ENCODE results near the gene FAM234B. TPM values are rescaled to one million over a fixed set of nuclear protein-coding genes. Genes with fewer than 3 reads are reported as not detected.
A peak's percentile ranks its signal among the peaks of the same experiment; 100 is the strongest.

The FAM234B gene
- total RNA-seq, 1 experiment from 2014 or later: 5.6 TPM

- Histone ChIP-seq H2AFZ (ENCODE audit: low read length) (peak overlapping the region; percentile 94; the same call in 1 of the 2 replicates), H3K9ac (ENCODE audit: low read length) (peak overlapping the region; percentile 71), H3K9me2 (replicated peaks; ENCODE audit: insufficient read depth, low read length) (no peaks in the 10 kb centered on the region), H3K4me3 (ENCODE audit: low read length) (peak overlapping the region; percentile 75), H3K36me3 (ENCODE audit: insufficient read depth, low read length) (no peaks in the 10 kb centered on the region), H3K27ac (ENCODE audit: low read length) (no peak overlapping the region), H3K4me2 (ENCODE audit: low read depth, low read length, poor library complexity, severe bottlenecking) (peak overlapping the region; percentile 87), H4K20me1 (ENCODE audit: insufficient read depth, low read depth, low read length) (no peaks in the 10 kb centered on the region), H3K9me3 (ENCODE audit: low read length) (no peaks in the 10 kb centered on the region), H3K27me3 (ENCODE audit: low read length) (no peaks in the 10 kb centered on the region), H3K79me2 (ENCODE audit: low read length) (no peaks in the 10 kb centered on the region), H3K4me1 (ENCODE audit: low read length) (peaks cover 45% of the 10 kb centered on the region)
- peak; percentile 42 for DNase-seq
Measured at GRCh38 chr12:13101821-13102375, 57.7 kb downstream of the FAM234B start.

GRCh38 chr12:13102461-13103195, 58.4 kb downstream of the FAM234B start:
- Histone ChIP-seq H4K20me1 (ENCODE audit: insufficient read depth, low read depth, low read length) (no peaks in the 10 kb centered on the region), H3K79me2 (ENCODE audit: low read length) (no peaks in the 10 kb centered on the region), H3K9me2 (replicated peaks; ENCODE audit: insufficient read depth, low read length) (no peaks in the 10 kb centered on the region), H3K9me3 (ENCODE audit: low read length) (no peaks in the 10 kb centered on the region), H3K9ac (ENCODE audit: low read length) (no peak overlapping the region), H3K27me3 (ENCODE audit: low read length) (no peaks in the 10 kb centered on the region), H3K4me3 (ENCODE audit: low read length) (no peak overlapping the region), H3K4me2 (ENCODE audit: low read depth, low read length, poor library complexity, severe bottlenecking) (no peak overlapping the region), H3K36me3 (ENCODE audit: insufficient read depth, low read length) (no peaks in the 10 kb centered on the region), H3K4me1 (ENCODE audit: low read length) (peaks cover 38% of the 10 kb centered on the region), H3K27ac (ENCODE audit: low read length) (no peak overlapping the region), H2AFZ (ENCODE audit: low read length) (no peak overlapping the region)
- DNase-seq: no peak

GRCh38 chr12:13103391-13104033, 59.3 kb downstream of the FAM234B start, which contains the start of gene GSG1:
GSG1 (minus strand) TSS chr12:13103667; CDS start chr12:13103512, 155 bp downstream.
- H3K27ac ChIP-seq (ENCODE audit: low read length): no peak within 1 kb of the TSS
- peaks cover 29% of the 10 kb centered on the region for H3K4me1 ChIP-seq (ENCODE audit: low read length)
- no peaks in the 10 kb centered on the region for H3K27me3 ChIP-seq (ENCODE audit: low read length)
- no peaks in the 10 kb centered on the region for H3K79me2 ChIP-seq (ENCODE audit: low read length)
- H3K4me2 ChIP-seq (ENCODE audit: low read depth, low read length, poor library complexity, severe bottlenecking): no peak within 1 kb of the TSS
- no peaks in the 10 kb centered on the region for H3K9me3 ChIP-seq (ENCODE audit: low read length)
- no peaks in the 10 kb centered on the region for H3K9me2 ChIP-seq (replicated peaks; ENCODE audit: insufficient read depth, low read length)
- H2AFZ ChIP-seq (ENCODE audit: low read length): no peak within 1 kb of the TSS
- no peaks in the 10 kb centered on the region for H4K20me1 ChIP-seq (ENCODE audit: insufficient read depth, low read depth, low read length)
- H3K9ac ChIP-seq (ENCODE audit: low read length): no peak within 1 kb of the TSS
- DNase-seq: no peak
- H3K36me3 ChIP-seq (ENCODE audit: insufficient read depth, low read length): no peaks in the 10 kb centered on the region
- H3K4me3 ChIP-seq (ENCODE audit: low read length): no peak within 1 kb of the TSS

- no peak for DNase-seq
- H3K4me1 ChIP-seq (ENCODE audit: low read length): peaks cover 20% of the 10 kb centered on the region
- H3K9me2 ChIP-seq (replicated peaks; ENCODE audit: insufficient read depth, low read length): no peaks in the 10 kb centered on the region
- H2AFZ ChIP-seq (ENCODE audit: low read length): no peak overlapping the region
- H4K20me1 ChIP-seq (ENCODE audit: insufficient read depth, low read depth, low read length): no peaks in the 10 kb centered on the region
- H3K36me3 ChIP-seq (ENCODE audit: insufficient read depth, low read length): no peaks in the 10 kb centered on the region
- H3K9me3 ChIP-seq (ENCODE audit: low read length): no peaks in the 10 kb centered on the region
- no peak overlapping the region for H3K4me3 ChIP-seq (ENCODE audit: low read length)
- H3K4me2 ChIP-seq (ENCODE audit: low read depth, low read length, poor library complexity, severe bottlenecking): no peak overlapping the region
- H3K27me3 ChIP-seq (ENCODE audit: low read length): no peaks in the 10 kb centered on the region
- H3K27ac ChIP-seq (ENCODE audit: low read length): no peak overlapping the region
- no peaks in the 10 kb centered on the region for H3K79me2 ChIP-seq (ENCODE audit: low read length)
- H3K9ac ChIP-seq (ENCODE audit: low read length): no peak overlapping the region
Measured at GRCh38 chr12:13104409-13104808, 60.2 kb downstream of the FAM234B start.

GRCh38 chr12:13105781-13106180, 61.6 kb downstream of the FAM234B start:
- H3K4me3 ChIP-seq (ENCODE audit: low read length): no peak overlapping the region
- no peaks in the 10 kb centered on the region for H3K9me2 ChIP-seq (replicated peaks; ENCODE audit: insufficient read depth, low read length)
- H3K27ac ChIP-seq (ENCODE audit: low read length): no peak overlapping the region
- no peak for DNase-seq
- H2AFZ ChIP-seq (ENCODE audit: low read length): no peak overlapping the region
- no peaks in the 10 kb centered on the region for H4K20me1 ChIP-seq (ENCODE audit: insufficient read depth, low read depth, low read length)
- H3K79me2 ChIP-seq (ENCODE audit: low read length): no peaks in the 10 kb centered on the region
- H3K4me1 ChIP-seq (ENCODE audit: low read length): peaks cover 9% of the 10 kb centered on the region
- no peaks in the 10 kb centered on the region for H3K27me3 ChIP-seq (ENCODE audit: low read length)
- H3K9me3 ChIP-seq (ENCODE audit: low read length): no peaks in the 10 kb centered on the region
- no peaks in the 10 kb centered on the region for H3K36me3 ChIP-seq (ENCODE audit: insufficient read depth, low read length)
- H3K9ac ChIP-seq (ENCODE audit: low read length): no peak overlapping the region
- H3K4me2 ChIP-seq (ENCODE audit: low read depth, low read length, poor library complexity, severe bottlenecking): no peak overlapping the region

GRCh38 chr12:13106666-13107065, 62.5 kb downstream of the FAM234B start:
- no peak overlapping the region for H3K4me2 ChIP-seq (ENCODE audit: low read depth, low read length, poor library complexity, severe bottlenecking)
- H3K36me3 ChIP-seq (ENCODE audit: insufficient read depth, low read length): no peaks in the 10 kb centered on the region
- H3K9me2 ChIP-seq (replicated peaks; ENCODE audit: insufficient read depth, low read length): no peaks in the 10 kb centered on the region
- no peak for DNase-seq
- H4K20me1 ChIP-seq (ENCODE audit: insufficient read depth, low read depth, low read length): no peaks in the 10 kb centered on the region
- no peaks in the 10 kb centered on the region for H3K9me3 ChIP-seq (ENCODE audit: low read length)
- peaks cover 3% of the 10 kb centered on the region for H3K4me1 ChIP-seq (ENCODE audit: low read length)
- H3K4me3 ChIP-seq (ENCODE audit: low read length): no peak overlapping the region
- no peak overlapping the region for H2AFZ ChIP-seq (ENCODE audit: low read length)
- H3K79me2 ChIP-seq (ENCODE audit: low read length): no peaks in the 10 kb centered on the region
- no peak overlapping the region for H3K9ac ChIP-seq (ENCODE audit: low read length)
- no peaks in the 10 kb centered on the region for H3K27me3 ChIP-seq (ENCODE audit: low read length)
- no peak overlapping the region for H3K27ac ChIP-seq (ENCODE audit: low read length)

- Histone ChIP-seq H3K9me3 (ENCODE audit: low read length) (no peaks in the 10 kb centered on the region), H3K79me2 (ENCODE audit: low read length) (no peaks in the 10 kb centered on the region), H4K20me1 (ENCODE audit: insufficient read depth, low read depth, low read length) (no peaks in the 10 kb centered on the region), H3K4me2 (ENCODE audit: low read depth, low read length, poor library complexity, severe bottlenecking) (no peak overlapping the region), H2AFZ (ENCODE audit: low read length) (no peak overlapping the region), H3K27ac (ENCODE audit: low read length) (no peak overlapping the region), H3K4me3 (ENCODE audit: low read length) (no peak overlapping the region), H3K4me1 (ENCODE audit: low read length) (no peaks in the 10 kb centered on the region), H3K27me3 (ENCODE audit: low read length) (no peaks in the 10 kb centered on the region), H3K36me3 (ENCODE audit: insufficient read depth, low read length) (no peaks in the 10 kb centered on the region), H3K9me2 (replicated peaks; ENCODE audit: insufficient read depth, low read length) (no peaks in the 10 kb centered on the region), H3K9ac (ENCODE audit: low read length) (no peak overlapping the region)
- no peak for DNase-seq
Measured at GRCh38 chr12:13112968-13113367, 68.8 kb downstream of the FAM234B start.

GRCh38 chr12:13114251-13115052, 70.3 kb downstream of the FAM234B start:
- Histone ChIP-seq H3K9ac (ENCODE audit: low read length) (no peak overlapping the region), H3K36me3 (ENCODE audit: insufficient read depth, low read length) (no peaks in the 10 kb centered on the region), H3K9me2 (replicated peaks; ENCODE audit: insufficient read depth, low read length) (no peaks in the 10 kb centered on the region), H3K4me3 (ENCODE audit: low read length) (no peak overlapping the region), H3K79me2 (ENCODE audit: low read length) (no peaks in the 10 kb centered on the region), H3K9me3 (ENCODE audit: low read length) (no peaks in the 10 kb centered on the region), H2AFZ (ENCODE audit: low read length) (no peak overlapping the region), H3K4me1 (ENCODE audit: low read length) (no peaks in the 10 kb centered on the region), H3K4me2 (ENCODE audit: low read depth, low read length, poor library complexity, severe bottlenecking) (no peak overlapping the region), H3K27ac (ENCODE audit: low read length) (no peak overlapping the region), H3K27me3 (ENCODE audit: low read length) (no peaks in the 10 kb centered on the region), H4K20me1 (ENCODE audit: insufficient read depth, low read depth, low read length) (no peaks in the 10 kb centered on the region)
- no peak for DNase-seq
